ENCODE results near the gene ABO. TPM values are rescaled to one million over a fixed set of nuclear protein-coding genes. Genes with fewer than 3 reads are reported as not detected.

Gene ABO
- total and polyA plus RNA-seq, 2 donors (not counting 3 experiments of a cell fraction or from before 2014, with no cell fraction given): not detected

Small RNAs within 50 kb of the gene (small RNA-seq; reads per million reads assigned to genes)
- not detected for gene RF00019 (ENCODE audit: insufficient read depth, insufficient read length, low read depth, low replicate concordance)

Other genes with a start within 250 kb of the ABO start
- 65.6 and 66.6 TPM in 2 replicates for gene GTF3C5, start 244.2 kb downstream of the ABO start, total RNA-seq
- 72.9 and 73.8 TPM in 2 replicates for gene GTF3C5, start 244.2 kb downstream of the ABO start, polyA plus RNA-seq
- gene CEL, start 213.2 kb downstream of the ABO start, total RNA-seq: 1.1 and 1.9 TPM in 2 replicates
- gene CEL, start 213.2 kb downstream of the ABO start, polyA plus RNA-seq: 0.81 and 0.92 TPM in 2 replicates
- 41.4 and 43.1 TPM in 2 replicates for gene RALGDS, start 154.0 kb downstream of the ABO start, total RNA-seq
- gene RALGDS, start 154.0 kb downstream of the ABO start, polyA plus RNA-seq: 60.0 and 72.2 TPM in 2 replicates
- 28.7 and 35.6 TPM in 2 replicates for gene GBGT1, start 111.3 kb downstream of the ABO start, total RNA-seq
- gene GBGT1, start 111.3 kb downstream of the ABO start, polyA plus RNA-seq: 56.3 and 68.8 TPM in 2 replicates
- not detected in 2 replicates for gene OBP2B, start 66.0 kb downstream of the ABO start, total RNA-seq
- gene OBP2B, start 66.0 kb downstream of the ABO start, polyA plus RNA-seq: not detected in 2 replicates
- gene SURF6, start 61.0 kb upstream of the ABO start, total RNA-seq: 16.0 and 16.4 TPM in 2 replicates
- gene SURF6, start 61.0 kb upstream of the ABO start, polyA plus RNA-seq: 4.9 TPM in 2 replicates
- 26.7 and 27.4 TPM in 2 replicates for gene MED22, start 72.9 kb upstream of the ABO start, total RNA-seq
- gene MED22, start 72.9 kb upstream of the ABO start, polyA plus RNA-seq: 25.7 and 29.5 TPM in 2 replicates
- gene RPL7A, start 73.0 kb upstream of the ABO start, total RNA-seq: 2,043 and 2,112 TPM in 2 replicates
- gene RPL7A, start 73.0 kb upstream of the ABO start, polyA plus RNA-seq: 2,090 and 2,329 TPM in 2 replicates
- gene SURF1, start 81.3 kb upstream of the ABO start, total RNA-seq: 12.0 and 22.8 TPM in 2 replicates
- 26.6 and 27.1 TPM in 2 replicates for gene SURF1, start 81.3 kb upstream of the ABO start, polyA plus RNA-seq
- 9.3 and 10.6 TPM in 2 replicates for gene SURF2, start 81.3 kb upstream of the ABO start, total RNA-seq
- 14.2 and 16.9 TPM in 2 replicates for gene SURF2, start 81.3 kb upstream of the ABO start, polyA plus RNA-seq
- 216 and 230 TPM in 2 replicates for gene SURF4, start 100.9 kb upstream of the ABO start, total RNA-seq
- 358 and 360 TPM in 2 replicates for gene SURF4, start 100.9 kb upstream of the ABO start, polyA plus RNA-seq
- 0.77 and 0.85 TPM in 2 replicates for gene STKLD1, start 101.2 kb upstream of the ABO start, total RNA-seq
- gene STKLD1, start 101.2 kb upstream of the ABO start, polyA plus RNA-seq: 0.29 and 0.67 TPM in 2 replicates
- gene REXO4, start 142.8 kb upstream of the ABO start, total RNA-seq: 27.0 and 29.5 TPM in 2 replicates
- 16.9 and 19.5 TPM in 2 replicates for gene REXO4, start 142.8 kb upstream of the ABO start, polyA plus RNA-seq
- gene ADAMTS13, start 147.2 kb upstream of the ABO start, total RNA-seq: 1.4 and 2.5 TPM in 2 replicates
- 1.5 and 1.8 TPM in 2 replicates for gene ADAMTS13, start 147.2 kb upstream of the ABO start, polyA plus RNA-seq
- gene CACFD1, start 184.8 kb upstream of the ABO start, total RNA-seq: 9.7 and 9.8 TPM in 2 replicates
- gene CACFD1, start 184.8 kb upstream of the ABO start, polyA plus RNA-seq: 11.5 and 14.0 TPM in 2 replicates
- 35.7 and 39.0 TPM in 2 replicates for gene SLC2A6, start 203.9 kb upstream of the ABO start, total RNA-seq
- gene SLC2A6, start 203.9 kb upstream of the ABO start, polyA plus RNA-seq: 39.6 and 56.1 TPM in 2 replicates
- gene MYMK, start 249.8 kb upstream of the ABO start, total RNA-seq: not detected in 2 replicates
- gene MYMK, start 249.8 kb upstream of the ABO start, polyA plus RNA-seq: not detected in 2 replicates

All from endothelial cell of umbilical vein (primary cell).